Posterior vena cava (tissue), 2 donors: ENCODE data around the gene TAL1. TPM values are rescaled to one million over a fixed set of nuclear protein-coding genes. Genes with fewer than 3 reads are reported as not detected.
"Not testable (repeated sequence)": the region's sequence is repeated elsewhere in the genome, so short reads cannot be mapped to it uniquely, and the experiment has no call there.

Experiments
- DNase-seq: peaks from one replicate; pipeline ENCODE4 v3.0.0-alpha.2; 2020; ENCODE audit warnings: low spot score
- intact Hi-C, 2 donors: fragments of 100-400 bp; cut with DNase I; formaldehyde crosslinking; loops; one replicate each; pipeline versions ENCODE4 v1.14.1 to v1.14.2; 2022 to 2023
- long read RNA-seq, 2 donors: library from polyadenylated mRNA; unstranded; transcript quantifications; one replicate each; pipeline ENCODE4 v2.0.0, GENCODE V29; 2020 to 2021
- total RNA-seq, 2 donors: library from RNA; stranded (reverse); fragmentation: NEBNext Ultra II Directional; extraction: Animal tissue kit (Norgen Biotek cat#: 25700); gene quantifications; one replicate each; pipeline ENCODE4 v1.2.1, GENCODE V29; 2021
- donor health status: DM: yes; HTN: yes; CAD: no.
- donor health status: DM: yes; HTN: yes; CAD: no.

Gene TAL1
- 1 to 10 TPM; 5.3 to 8.7 TPM for total RNA-seq
- long read RNA-seq, donor 1, partial matches to known transcripts = 0 of 2 reads
- long read RNA-seq, donor 1, other reads (novel, unspliced or antisense) = 2 of 2 reads
- long read RNA-seq, donor 2, partial matches to known transcripts = 1 of 3 reads
- long read RNA-seq, donor 2, other reads (novel, unspliced or antisense) = 2 of 3 reads

DNA sequence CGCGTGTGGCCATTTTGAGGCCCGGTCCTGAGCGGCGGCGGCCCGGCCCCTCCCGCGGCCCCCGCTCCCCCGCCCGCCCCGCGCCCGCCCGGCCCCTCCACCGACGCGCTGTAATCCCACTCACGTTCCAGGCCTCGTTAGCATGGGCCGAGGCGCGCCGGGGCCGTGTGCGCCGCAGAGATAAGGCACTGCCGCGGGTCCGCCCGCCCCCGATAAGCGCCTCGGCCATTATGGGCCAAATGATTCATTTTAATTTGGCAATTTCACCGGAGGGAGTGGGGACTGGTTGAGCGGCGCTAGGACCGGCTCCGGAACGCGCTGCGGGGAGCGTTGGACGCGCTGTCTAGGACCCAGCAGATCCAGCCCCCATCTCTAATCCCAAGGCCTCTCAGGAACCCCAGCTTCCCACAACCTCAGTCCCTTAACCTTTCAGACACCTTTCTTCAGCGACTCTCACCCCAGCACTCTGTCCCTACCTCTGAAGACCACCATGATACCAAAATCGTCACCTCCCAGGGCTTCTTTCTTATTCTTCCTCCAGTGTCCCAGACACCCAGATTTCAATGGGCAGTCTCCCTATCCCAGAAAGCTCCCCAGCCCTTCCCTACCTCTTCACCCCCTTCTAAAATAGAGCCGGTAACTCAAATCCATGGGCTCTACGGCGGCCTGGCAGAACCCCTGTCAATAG is at the start of gene TAL1:
TSS of gene TAL1 (minus strand) at position 39 of the 688 bp plus-strand sequence. CDS start 6,337 bp downstream, outside the sequence.
- DNase-seq = no peak
- intact Hi-C loops = loop anchor here in 1 of 2 donors (5.0 kb wide), 1 partner anchor 40 kb away; the partner anchor contains the start of gene PDZK1IP1

DNA sequence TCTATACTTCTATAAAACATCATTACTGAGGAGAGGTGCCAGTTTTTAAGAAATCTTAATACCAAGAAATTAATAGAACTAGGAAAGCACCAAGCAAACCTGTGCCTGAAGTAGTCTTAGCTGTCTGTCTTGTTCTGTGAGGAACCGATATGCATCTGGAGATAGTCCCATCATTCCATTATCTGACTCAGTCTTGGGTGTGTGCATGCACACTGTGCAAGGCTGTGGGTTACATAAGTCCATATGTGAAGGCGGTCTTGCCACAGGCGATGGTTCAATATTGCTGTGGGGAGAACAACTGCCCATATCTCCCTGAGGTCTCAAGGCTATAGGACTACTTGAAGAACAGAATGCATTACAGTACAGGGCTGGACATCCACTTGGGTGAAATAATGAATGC is 48.1 kb upstream of the TAL1 start:
- intact Hi-C loops = no loop called here
- DNase-seq = no peak

DNA sequence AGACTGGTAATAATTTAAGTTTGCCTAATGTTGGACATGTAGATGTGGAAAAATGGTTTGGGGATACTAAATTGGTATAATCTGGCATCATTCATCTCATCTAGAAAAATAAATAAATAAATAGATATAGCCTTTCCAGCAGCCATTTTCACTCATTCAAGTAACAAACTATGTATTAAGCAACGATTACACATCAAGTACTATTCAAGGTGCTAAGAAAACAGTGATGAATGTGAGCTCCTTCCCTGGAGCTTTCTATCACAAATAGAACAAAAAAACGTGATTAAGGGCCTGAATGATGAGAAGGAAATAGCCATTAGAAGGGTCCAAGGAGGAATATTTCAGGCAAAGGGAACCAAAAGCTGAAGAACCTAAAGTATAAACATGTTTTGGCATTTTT is 44.8 kb upstream of the TAL1 start:
- intact Hi-C loops = no loop called here
- no peak for DNase-seq

DNA sequence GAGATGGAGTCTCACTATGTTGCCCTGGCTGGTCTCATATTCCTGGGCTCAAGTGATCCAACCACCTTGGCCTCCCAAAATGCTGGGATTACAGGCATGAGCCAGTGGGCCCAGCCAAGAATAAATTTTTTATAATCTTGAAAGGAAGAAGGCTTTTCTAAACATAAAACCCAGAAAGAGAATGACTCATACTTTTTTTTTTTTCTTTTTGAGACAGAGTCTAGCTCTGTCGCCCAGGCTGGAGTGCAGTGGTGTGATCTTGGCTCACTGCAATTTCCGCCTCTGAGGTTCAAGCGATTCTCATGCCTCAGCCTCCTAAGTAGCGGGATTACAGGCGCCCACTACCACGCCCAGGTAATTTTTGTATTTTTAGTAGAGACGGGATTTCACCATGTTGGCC is 43.8 kb upstream of the TAL1 start:
- intact Hi-C loops, DNase-seq: not testable (repeated sequence)

DNA sequence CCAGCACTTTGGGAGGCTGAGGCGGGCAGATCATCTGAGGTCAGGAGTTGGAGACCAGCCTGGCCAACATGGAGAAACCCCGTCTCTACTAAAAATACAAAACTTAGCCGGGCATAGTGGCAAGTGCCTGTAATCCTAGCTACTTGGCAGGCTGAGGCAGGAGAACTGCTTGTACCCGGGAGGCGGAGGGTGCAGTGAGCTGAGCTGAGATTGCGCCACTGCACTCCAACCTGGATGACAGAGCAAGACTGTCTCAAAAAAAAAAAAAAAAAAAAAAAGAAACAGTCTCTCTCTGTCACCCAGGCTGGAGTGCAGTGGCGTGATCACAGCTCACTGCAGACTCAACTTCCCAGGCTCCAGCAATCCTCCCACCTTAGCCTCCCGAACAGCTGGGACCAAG is 33.5 kb upstream of the TAL1 start:
- intact Hi-C loops = loop anchor here in 1 of 2 donors (10.0 kb wide), 1 partner anchor 81 kb away; no protein-coding TSS in a partner anchor

DNA sequence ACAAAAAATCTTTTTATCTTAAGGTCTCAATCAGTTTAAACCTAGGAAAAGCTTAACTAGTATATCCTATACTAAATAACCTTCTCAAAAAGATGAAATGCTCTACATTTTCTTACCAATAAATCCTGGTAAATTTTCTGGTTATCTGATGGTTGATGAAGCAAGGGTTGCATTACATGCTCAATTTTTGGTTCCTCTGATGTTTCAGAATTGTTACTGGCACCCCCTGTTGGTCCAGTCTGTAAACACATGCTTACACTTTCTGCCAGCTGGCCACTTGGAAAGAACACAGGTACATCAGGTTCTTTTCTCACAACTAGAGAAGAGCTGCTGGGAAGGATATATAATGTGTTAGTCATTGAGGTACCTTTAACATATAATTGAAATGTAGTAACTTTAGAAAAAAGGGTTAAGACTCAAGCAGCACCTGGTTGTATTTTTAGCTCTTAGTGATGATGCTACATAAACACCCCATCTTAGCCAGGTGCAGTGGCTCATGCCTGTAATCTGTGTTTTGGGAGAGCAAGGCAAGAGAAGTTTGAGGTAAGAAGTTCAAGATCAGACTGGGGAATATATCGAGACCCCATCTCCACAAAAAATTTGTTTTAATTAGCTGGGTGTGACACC is 30.9 kb upstream of the TAL1 start:
- no peak for DNase-seq
- intact Hi-C loops = loop anchor here in 1 of 2 donors (10.0 kb wide), 1 partner anchor 78 kb away; no protein-coding TSS in a partner anchor

More for the DNA sequence above, 33.5 kb upstream of the TAL1 start:
- not testable (repeated sequence) for DNase-seq

DNA sequence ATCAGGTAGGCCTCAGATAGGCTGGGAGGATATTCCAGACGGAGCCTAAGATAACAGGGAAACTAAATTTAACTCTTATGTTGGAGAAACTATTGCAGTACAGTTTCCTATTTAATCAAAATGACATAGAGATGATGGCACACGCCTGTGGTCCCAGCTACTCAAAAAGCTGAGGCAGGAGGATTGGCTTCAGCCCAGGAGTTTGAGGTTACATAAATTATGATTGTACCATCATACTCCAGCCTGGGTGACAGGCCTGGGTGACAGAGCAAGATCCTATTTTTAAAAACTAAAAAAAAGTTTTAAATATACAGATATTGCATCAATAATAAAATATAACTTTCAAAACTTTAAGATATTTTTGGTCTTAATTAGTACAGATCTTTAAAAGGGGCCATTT is 25.2 kb upstream of the TAL1 start:
- intact Hi-C loops = no loop called here

DNA sequence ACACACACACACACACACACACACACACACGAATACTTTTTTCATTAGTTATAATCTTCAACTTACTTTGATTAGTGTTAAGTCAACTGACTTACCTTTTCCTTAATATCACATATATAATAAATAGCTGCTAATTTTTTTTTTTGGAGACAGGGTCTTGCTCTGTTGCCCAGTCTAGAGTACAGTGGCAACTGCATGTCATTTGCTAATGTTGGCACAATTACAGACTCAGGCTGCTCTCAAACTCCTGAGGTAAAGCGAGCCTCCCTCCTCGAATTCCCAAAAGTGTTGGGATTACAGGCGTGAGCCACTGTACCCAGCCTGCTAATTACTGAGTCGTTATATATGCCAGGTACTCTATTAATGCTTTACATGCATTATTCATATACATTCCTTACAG is 20.8 kb upstream of the TAL1 start:
- intact Hi-C loops = no loop called here
- DNase-seq = no peak

More for the DNA sequence above, 25.2 kb upstream of the TAL1 start:
- DNase-seq = no peak

DNA sequence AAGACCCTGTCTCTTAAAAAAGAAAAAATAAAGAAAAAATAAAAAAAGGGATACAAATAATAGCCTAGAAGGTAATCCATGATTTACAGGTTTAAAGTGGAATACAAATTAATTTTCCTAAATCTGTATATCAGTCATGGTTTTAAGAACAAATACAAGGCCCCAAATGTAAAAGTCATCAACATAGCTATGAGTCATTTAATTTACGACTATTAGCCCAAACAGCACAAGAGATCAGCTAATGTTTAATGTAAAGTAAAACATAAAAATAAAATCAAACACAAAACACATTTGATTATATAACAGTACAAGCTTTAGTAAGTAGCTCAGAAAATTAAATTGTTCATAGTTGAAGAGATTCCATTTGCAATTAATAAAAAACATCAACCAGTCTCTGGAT is 20.3 kb upstream of the TAL1 start:
- intact Hi-C loops = no loop called here
- DNase-seq = no peak

GRCh38 chr1:47249755-47250154 is 17.7 kb upstream of the TAL1 start:
- intact Hi-C loops = no loop called here
- no peak for DNase-seq

GRCh38 chr1:47244339-47244862 is 12.4 kb upstream of the TAL1 start:
- intact Hi-C loops = loop anchor here in 1 of 2 donors (5.0 kb wide), 1 partner anchor 1053 kb away; no protein-coding TSS in a partner anchor
- no peak for DNase-seq

DNA sequence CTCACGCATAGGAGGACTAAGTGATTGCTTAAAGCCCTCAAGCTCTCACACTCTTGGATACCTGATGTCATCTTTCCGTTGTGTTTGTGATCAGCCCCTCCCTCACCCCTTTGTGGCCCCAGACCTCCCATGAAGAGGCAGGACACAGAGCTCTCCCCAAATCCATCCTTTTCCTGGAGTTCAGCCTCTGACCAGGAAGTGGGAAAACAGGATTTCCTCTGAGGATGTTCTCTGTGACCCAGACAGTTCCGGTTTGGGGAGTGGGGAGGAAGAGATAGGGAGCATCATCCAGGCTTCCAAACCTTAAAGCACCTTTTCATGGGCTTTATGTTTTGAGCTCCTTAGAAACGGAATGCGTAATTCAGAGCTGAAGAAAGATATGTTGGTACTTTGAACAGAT is 11.9 kb upstream of the TAL1 start:
- no peak for DNase-seq
- intact Hi-C loops = loop anchor here in 1 of 2 donors (5.0 kb wide), 1 partner anchor 1053 kb away; no protein-coding TSS in a partner anchor

- intact Hi-C loops = loop anchor here in 1 of 2 donors (5.0 kb wide), 1 partner anchor 1056 kb away; no protein-coding TSS in a partner anchor
- DNase-seq = no peak
These were observed 9.4 kb upstream of the TAL1 start for GRCh38 chr1:47241114-47242113.

DNA sequence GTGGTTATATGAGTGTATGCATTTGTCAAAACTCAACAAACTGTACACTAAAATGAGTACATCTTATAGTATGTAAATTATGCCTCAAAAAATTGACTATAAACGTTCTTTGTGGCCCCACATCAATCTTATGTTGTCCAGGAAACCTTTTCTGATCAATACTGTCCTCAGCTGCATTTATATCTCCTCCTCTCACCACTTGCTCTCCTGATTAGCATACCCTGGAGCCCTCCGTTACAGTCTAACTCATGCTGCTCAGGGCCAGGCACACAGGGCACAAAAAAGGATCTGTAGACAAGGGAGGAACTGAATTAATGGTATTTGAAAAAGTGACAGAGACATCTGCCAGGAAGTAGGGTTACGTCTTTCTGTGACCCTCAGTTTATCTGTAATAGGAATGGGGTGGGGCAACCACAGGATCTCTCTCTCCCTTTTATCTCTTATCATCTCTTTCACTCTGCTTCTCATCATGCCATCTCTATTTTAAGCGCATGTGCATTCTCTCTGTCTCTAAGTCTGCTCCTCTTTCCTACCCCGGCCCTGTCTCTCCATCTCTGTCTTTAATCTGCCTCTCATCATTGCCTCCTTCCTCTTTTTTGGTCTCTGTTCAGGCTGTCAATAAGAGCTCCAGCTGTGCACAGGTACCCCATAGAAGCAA is 7.0 kb upstream of the TAL1 start:
- intact Hi-C loops = no loop called here
- DNase-seq = no peak

- intact Hi-C loops = no loop called here
- DNase-seq = no peak
These were observed 3.8 kb upstream of the TAL1 start for GRCh38 chr1:47235806-47236205.

- intact Hi-C loops = no loop called here
- DNase-seq = no peak
These were observed 3.2 kb upstream of the TAL1 start for GRCh38 chr1:47235241-47235681.

DNA sequence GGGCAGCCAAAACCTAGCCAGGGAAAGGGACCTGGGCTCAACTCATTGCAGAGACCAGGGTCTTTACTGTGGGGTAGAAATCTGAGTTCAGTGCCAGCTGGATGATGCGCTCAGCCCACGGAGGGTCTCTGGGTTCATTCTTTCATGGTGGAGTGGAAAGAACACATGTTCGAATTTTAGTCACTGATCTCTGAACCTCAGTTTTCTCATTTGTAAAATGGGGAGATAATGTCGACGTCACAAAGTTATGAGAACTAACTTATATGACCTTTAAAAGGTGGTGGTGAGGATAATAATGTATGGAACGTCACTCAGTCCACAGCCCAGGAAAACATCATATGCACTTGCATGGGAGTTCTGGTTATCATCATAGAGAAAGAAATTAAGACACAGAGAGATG is 1.2 kb upstream of the TAL1 start:
- DNase-seq = no peak
- intact Hi-C loops = loop anchor here in 1 of 2 donors (5.0 kb wide), 1 partner anchor 41 kb away; the partner anchor contains the start of gene PDZK1IP1
